OCI-LY3 (cell line): ENCODE data around the gene HLF.

Experiments
- H2AFZ ChIP-seq: fragments of 200-600, 300-600 bp; shearing (Covaris generic); 2 replicates; pipeline ENCODE4 v1.6.0; 2014; ENCODE audit warnings: antibody characterized with exemption, low read depth, low read length
- H3K27ac ChIP-seq: fragments of 200-600, 300-600 bp; sonication (generic); 2 replicates; pipeline ENCODE4 v1.5.1; 2014; ENCODE audit warnings: mild to moderate bottlenecking, low read length, moderate library complexity, mixed read lengths
- H3K27me3 ChIP-seq: fragments of 200-600, 300-600 bp; sonication (generic); 2 replicates; pipeline ENCODE4 v1.6.1; 2014; ENCODE audit warnings: low read depth, low read length, mixed read lengths
- H3K36me3 ChIP-seq: fragments of 200-600, 300-600 bp; sonication (generic); replicated peaks from 2 replicates; pipeline ENCODE3; 2014; ENCODE audit warnings: low read depth, low read length, mixed read lengths
- H3K4me1 ChIP-seq: fragments of 300-600, 200-600 bp; sonication (generic); 2 replicates; pipeline ENCODE4 v1.6.1; 2014; ENCODE audit warnings: low read length, mixed read lengths
- H3K4me2 ChIP-seq: fragments of 200-600, 300-600 bp; sonication (generic); 2 replicates; pipeline ENCODE4 v1.6.1; 2014; ENCODE audit warnings: low read length, mixed read lengths
- H3K4me3 ChIP-seq: fragments of 300-600, 200-600 bp; sonication (generic); 2 replicates; pipeline ENCODE4 v1.5.1; 2014; ENCODE audit warnings: antibody characterized with exemption, mild to moderate bottlenecking, low read length, moderate library complexity
- H3K79me2 ChIP-seq: fragments of 300-600, 200-600 bp; shearing (Covaris generic); 2 replicates; pipeline ENCODE4 v1.6.1; 2014; ENCODE audit warnings: mild to moderate bottlenecking, low read length, mixed read lengths
- H3K9ac ChIP-seq: fragments of 300-600, 200-600 bp; shearing (Covaris generic); 2 replicates; pipeline ENCODE4 v1.6.0; 2014; ENCODE audit warnings: mild to moderate bottlenecking, low read length, moderate library complexity
- H3K9me3 ChIP-seq: fragments of 200-600, 300-600 bp; shearing (Covaris generic); 2 replicates; pipeline ENCODE4 v1.6.1; 2014; ENCODE audit warnings: low read length, mixed read lengths; ENCODE audit not compliant: insufficient read depth
- H4K20me1 ChIP-seq: fragments of 200-600, 300-600 bp; sonication (generic); 2 replicates; pipeline ENCODE4 v1.6.1; 2016; ENCODE audit warnings: low read length, mixed read lengths; ENCODE audit not compliant: insufficient read depth
- EZH2phosphoT487 ChIP-seq: fragments of 200-600 bp; shearing (Covaris generic); IDR thresholded peaks from 2 replicates; pipeline ENCODE4 v1.6.1; 2018; ENCODE audit warnings: antibody characterized with exemption, mixed run types, low read depth
- TF ChIP-seq, protein P1 (sequence below): fragments of 200-600, 300-600 bp; sonication (generic); IDR thresholded peaks from 2 replicates; pipeline ENCODE4 v1.5.1; 2014; ENCODE audit warnings: antibody characterized with exemption, low read length, low read depth

The HLF gene

GRCh38 chr17:55291114-55291507 is 26.4 kb downstream of the HLF start:
- H3K9me3 ChIP-seq = peaks cover 4% of the 10 kb centered on the region; the same call in 1 of the 2 replicates
- H3K4me3 ChIP-seq = no peak overlapping the region
- H3K27me3 ChIP-seq = no peaks in the 10 kb centered on the region
- no peak overlapping the region for H3K9ac ChIP-seq
- H3K36me3 ChIP-seq = peaks cover 22% of the 10 kb centered on the region
- H3K4me1 ChIP-seq = peaks cover 27% of the 10 kb centered on the region
- no peak overlapping the region for H3K27ac ChIP-seq
- H2AFZ ChIP-seq = no peak overlapping the region
- H3K79me2 ChIP-seq = peaks cover 21% of the 10 kb centered on the region
- no peak overlapping the region for H3K4me2 ChIP-seq
- H4K20me1 ChIP-seq = 0 out of 2 replicates have a peak, but pooled peaks cover 3% of the 10 kb centered on the region
- TF ChIP-seq EZH2phosphoT487 = no peak
- TF ChIP-seq, protein P1, sequence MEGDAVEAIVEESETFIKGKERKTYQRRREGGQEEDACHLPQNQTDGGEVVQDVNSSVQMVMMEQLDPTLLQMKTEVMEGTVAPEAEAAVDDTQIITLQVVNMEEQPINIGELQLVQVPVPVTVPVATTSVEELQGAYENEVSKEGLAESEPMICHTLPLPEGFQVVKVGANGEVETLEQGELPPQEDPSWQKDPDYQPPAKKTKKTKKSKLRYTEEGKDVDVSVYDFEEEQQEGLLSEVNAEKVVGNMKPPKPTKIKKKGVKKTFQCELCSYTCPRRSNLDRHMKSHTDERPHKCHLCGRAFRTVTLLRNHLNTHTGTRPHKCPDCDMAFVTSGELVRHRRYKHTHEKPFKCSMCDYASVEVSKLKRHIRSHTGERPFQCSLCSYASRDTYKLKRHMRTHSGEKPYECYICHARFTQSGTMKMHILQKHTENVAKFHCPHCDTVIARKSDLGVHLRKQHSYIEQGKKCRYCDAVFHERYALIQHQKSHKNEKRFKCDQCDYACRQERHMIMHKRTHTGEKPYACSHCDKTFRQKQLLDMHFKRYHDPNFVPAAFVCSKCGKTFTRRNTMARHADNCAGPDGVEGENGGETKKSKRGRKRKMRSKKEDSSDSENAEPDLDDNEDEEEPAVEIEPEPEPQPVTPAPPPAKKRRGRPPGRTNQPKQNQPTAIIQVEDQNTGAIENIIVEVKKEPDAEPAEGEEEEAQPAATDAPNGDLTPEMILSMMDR = no peak

- peaks cover 4% of the 10 kb centered on the region; the same call in 1 of the 2 replicates for H3K9me3 ChIP-seq
- H3K4me3 ChIP-seq = no peak overlapping the region
- H3K4me2 ChIP-seq = no peak overlapping the region
- 0 out of 2 replicates have a peak, but pooled peaks cover 3% of the 10 kb centered on the region for H4K20me1 ChIP-seq
- no peak for TF ChIP-seq EZH2phosphoT487
- TF ChIP-seq, protein P1 = no peak
- H3K9ac ChIP-seq = no peak overlapping the region
- no peak overlapping the region for H2AFZ ChIP-seq
- peaks cover 13% of the 10 kb centered on the region for H3K79me2 ChIP-seq
- peaks cover 18% of the 10 kb centered on the region for H3K36me3 ChIP-seq
- H3K27me3 ChIP-seq = no peaks in the 10 kb centered on the region
- peaks cover 18% of the 10 kb centered on the region for H3K4me1 ChIP-seq
- no peak overlapping the region for H3K27ac ChIP-seq
These were observed 27.3 kb downstream of the HLF start for GRCh38 chr17:55292094-55292493.

DNA sequence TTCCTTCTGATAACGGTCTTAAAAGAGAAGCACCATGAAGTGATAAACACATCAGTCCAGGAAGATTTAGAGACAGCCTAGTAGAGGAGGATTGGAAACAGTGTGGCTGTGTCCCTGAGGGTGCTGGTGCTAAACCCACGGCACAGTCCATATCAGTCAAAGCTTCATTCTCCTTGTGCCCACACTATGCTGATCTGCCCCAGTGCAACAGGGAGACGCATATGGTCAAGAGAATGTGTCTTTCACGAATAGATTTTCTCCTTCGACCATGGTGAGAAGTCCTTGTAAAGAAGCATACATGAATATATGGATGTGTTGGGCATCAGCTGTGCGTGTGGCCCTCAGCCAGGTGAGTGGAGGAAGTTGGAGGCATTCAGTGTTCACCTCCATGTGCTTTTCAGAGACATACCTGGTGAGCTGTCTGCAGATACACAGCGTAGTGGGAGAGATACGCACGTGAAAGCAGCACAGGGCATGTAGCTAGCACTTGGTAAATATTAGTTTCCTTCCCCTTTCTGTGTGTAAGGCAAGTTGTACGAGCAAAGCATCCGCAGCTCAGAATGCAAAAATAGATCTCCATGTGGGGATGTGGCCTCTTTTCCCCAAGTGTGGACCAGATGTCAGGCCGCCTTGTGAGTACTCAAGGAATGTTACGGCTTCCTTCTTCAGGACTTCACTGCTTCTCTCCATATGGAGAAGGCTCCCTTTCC is 29.4 kb downstream of the HLF start:
- Histone ChIP-seq H3K4me2 (no peak overlapping the region), H3K79me2 (0 out of 2 replicates have a peak, but pooled peaks cover under 1% of the 10 kb centered on the region), H3K27ac (no peak overlapping the region)

More for the DNA sequence above, 29.4 kb downstream of the HLF start:
- H3K9me3 ChIP-seq = peaks cover 4% of the 10 kb centered on the region; the same call in 1 of the 2 replicates
- H2AFZ ChIP-seq = no peak overlapping the region
- no peaks in the 10 kb centered on the region for H3K27me3 ChIP-seq
- peaks cover 13% of the 10 kb centered on the region for H3K36me3 ChIP-seq
- H3K4me3 ChIP-seq = no peak overlapping the region
- peaks cover 17% of the 10 kb centered on the region for H3K4me1 ChIP-seq
- H4K20me1 ChIP-seq = no peaks in the 10 kb centered on the region
- TF ChIP-seq EZH2phosphoT487 = no peak
- TF ChIP-seq, protein P1 = no peak
- no peak overlapping the region for H3K9ac ChIP-seq
